Keratinocyte (primary cell): Measurements from ENCODE around the gene IDH3B.
"Not testable (repeated sequence)": the region's sequence is repeated elsewhere in the genome, so short reads cannot be mapped to it uniquely, and the experiment has no call there.

ENCODE experiments used
- EZH2 ChIP-seq: IDR thresholded peaks from one replicate; pipeline ENCODE4 v1.6.1; 2012; ENCODE audit warnings: inconsistent platforms, mild to moderate bottlenecking, low read length, moderate library complexity
- TF ChIP-seq, protein P1 (sequence below), 3 experiments: IDR thresholded peaks in 1 of 3; conservative IDR thresholded peaks in 1 of 3; optimal IDR thresholded peaks in 1 of 3; 2 replicates in 2 of 3; 3 replicates in 1 of 3; pipeline versions ENCODE3 to v1.5.1; 2011; ENCODE audit warnings: low read length in 3 of 3, mild to moderate bottlenecking in 3 of 3, moderate library complexity in 2 of 3, control low read depth in 1 of 3, inconsistent platforms in 1 of 3; ENCODE audit not compliant: insufficient read depth in 2 of 3; ENCODE audit errors: extremely low read depth in 1 of 3

DNA sequence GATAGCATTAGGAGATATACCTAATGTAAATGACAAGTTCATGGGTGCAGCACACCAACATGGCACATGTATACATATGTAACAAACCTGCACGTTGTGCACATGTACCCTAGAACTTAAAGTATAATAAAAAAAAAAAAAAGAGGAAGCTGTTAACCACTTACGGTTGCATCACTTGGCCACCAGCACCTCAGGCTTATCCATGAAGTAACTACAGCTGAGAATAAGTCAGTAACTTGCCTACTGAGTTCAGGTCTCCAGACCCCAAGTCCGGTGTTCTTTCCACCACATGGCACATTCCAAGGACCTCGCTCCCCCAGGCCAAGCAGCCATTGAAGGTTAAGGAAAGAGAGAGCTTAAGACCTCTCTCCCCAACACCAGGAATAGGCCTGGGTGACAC, 20.8 kb upstream of the IDH3B start:
- TF ChIP-seq, protein P1, sequence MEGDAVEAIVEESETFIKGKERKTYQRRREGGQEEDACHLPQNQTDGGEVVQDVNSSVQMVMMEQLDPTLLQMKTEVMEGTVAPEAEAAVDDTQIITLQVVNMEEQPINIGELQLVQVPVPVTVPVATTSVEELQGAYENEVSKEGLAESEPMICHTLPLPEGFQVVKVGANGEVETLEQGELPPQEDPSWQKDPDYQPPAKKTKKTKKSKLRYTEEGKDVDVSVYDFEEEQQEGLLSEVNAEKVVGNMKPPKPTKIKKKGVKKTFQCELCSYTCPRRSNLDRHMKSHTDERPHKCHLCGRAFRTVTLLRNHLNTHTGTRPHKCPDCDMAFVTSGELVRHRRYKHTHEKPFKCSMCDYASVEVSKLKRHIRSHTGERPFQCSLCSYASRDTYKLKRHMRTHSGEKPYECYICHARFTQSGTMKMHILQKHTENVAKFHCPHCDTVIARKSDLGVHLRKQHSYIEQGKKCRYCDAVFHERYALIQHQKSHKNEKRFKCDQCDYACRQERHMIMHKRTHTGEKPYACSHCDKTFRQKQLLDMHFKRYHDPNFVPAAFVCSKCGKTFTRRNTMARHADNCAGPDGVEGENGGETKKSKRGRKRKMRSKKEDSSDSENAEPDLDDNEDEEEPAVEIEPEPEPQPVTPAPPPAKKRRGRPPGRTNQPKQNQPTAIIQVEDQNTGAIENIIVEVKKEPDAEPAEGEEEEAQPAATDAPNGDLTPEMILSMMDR (optimal IDR thresholded peaks at IDR 0.05 in 1 of 3, IDR thresholded peaks at IDR 0.05 in 1 of 3, conservative IDR thresholded peaks at IDR 0.05 in 1 of 3; ENCODE audit: extremely low read depth in 1 of 3, insufficient read depth in 2 of 3, low read length in 3 of 3) = not testable (repeated sequence)
- not testable (repeated sequence) for TF ChIP-seq EZH2
